ENCODE data around the gene ZFP36L2. TPM values are rescaled to one million over a fixed set of nuclear protein-coding genes. Genes with fewer than 3 reads are reported as not detected.

Gene ZFP36L2
- total and polyA plus RNA-seq, 2 experiments from 2014 or later, result 13.8 to 78.2 TPM

- no peak overlapping the region for H3K9ac ChIP-seq
- H3K4me1 ChIP-seq (ENCODE audit: insufficient read depth), result peaks cover 8% of the 10 kb centered on the region
- no peak overlapping the region for H3K4me2 ChIP-seq (ENCODE audit: unreplicated experiment)
- H3K79me2 ChIP-seq (ENCODE audit: insufficient read depth), result no peaks in the 10 kb centered on the region
- H4K20me1 ChIP-seq (ENCODE audit: insufficient read depth), result no peaks in the 10 kb centered on the region
- no peaks in the 10 kb centered on the region for H3K9me2 ChIP-seq (ENCODE audit: insufficient read depth)
- no peak overlapping the region for H3K27ac ChIP-seq
- TF ChIP-seq EZH2phosphoT487 (IDR thresholded peaks at IDR 0.05; ENCODE audit: insufficient read depth, low read depth) (no peak), EZH2 (IDR thresholded peaks at IDR 0.05; ENCODE audit: insufficient read depth, poor library complexity, severe bottlenecking) (no peak)
- WGBS, 2 experiments (ENCODE audit: low coverage in 1 of 2, low lambda C conversion rate in 2 of 2, missing lambda C conversion rate in 2 of 2), result 93 to 95% methylated on average over 13 of the region's 13 CpGs
- no peak for DNase-seq
- no peaks in the 10 kb centered on the region for H3K36me3 ChIP-seq (ENCODE audit: low read depth)
- no peaks in the 10 kb centered on the region for H3K27me3 ChIP-seq (replicated peaks; ENCODE audit: insufficient read depth)
- H3K9me3 ChIP-seq (ENCODE audit: low read depth), result no peaks in the 10 kb centered on the region
- in situ Hi-C loops (cut with MboI), result loop anchor here (10.0 kb wide), 2 partner anchors 245 to 395 kb away; no protein-coding TSS in a partner anchor
- no peak overlapping the region for H2AFZ ChIP-seq
- H3K4me3 ChIP-seq, result no peak overlapping the region
- H3F3A ChIP-seq (ENCODE audit: insufficient read depth), result peaks cover 9% of the 10 kb centered on the region; the same call in 1 of the 2 replicates
Observed at GRCh38 chr2:43239981-43240765, 13.8 kb upstream of the ZFP36L2 start.

GRCh38 chr2:43238813-43239212 lies 12.4 kb upstream of the ZFP36L2 start:
- no peaks in the 10 kb centered on the region for H4K20me1 ChIP-seq (ENCODE audit: insufficient read depth)
- peaks cover 8% of the 10 kb centered on the region for H3K4me1 ChIP-seq (ENCODE audit: insufficient read depth)
- no peaks in the 10 kb centered on the region for H3K79me2 ChIP-seq (ENCODE audit: insufficient read depth)
- peak; percentile 4 for DNase-seq
- no peak overlapping the region for H3K27ac ChIP-seq
- H3K4me3 ChIP-seq, result no peak overlapping the region
- in situ Hi-C loops (cut with MboI), result loop anchor here (10.0 kb wide), 2 partner anchors 246 to 394 kb away; no protein-coding TSS in a partner anchor
- H3K36me3 ChIP-seq (ENCODE audit: low read depth), result no peaks in the 10 kb centered on the region
- H3K9ac ChIP-seq, result no peak overlapping the region
- no peak for TF ChIP-seq EZH2 (IDR thresholded peaks at IDR 0.05; ENCODE audit: insufficient read depth, poor library complexity, severe bottlenecking)
- TF ChIP-seq EZH2phosphoT487 (IDR thresholded peaks at IDR 0.05; ENCODE audit: insufficient read depth, low read depth), result no peak
- 77 to 80% methylated on average over 3 of the region's 3 CpGs for WGBS, 2 experiments (ENCODE audit: low coverage in 1 of 2, low lambda C conversion rate in 2 of 2, missing lambda C conversion rate in 2 of 2)
- H3F3A ChIP-seq (ENCODE audit: insufficient read depth), result peaks cover 9% of the 10 kb centered on the region; the same call in 1 of the 2 replicates
- H2AFZ ChIP-seq, result no peak overlapping the region
- H3K4me2 ChIP-seq (ENCODE audit: unreplicated experiment), result peak overlapping the region; percentile 61
- H3K9me2 ChIP-seq (ENCODE audit: insufficient read depth), result no peaks in the 10 kb centered on the region
- H3K9me3 ChIP-seq (ENCODE audit: low read depth), result no peaks in the 10 kb centered on the region
- H3K27me3 ChIP-seq (replicated peaks; ENCODE audit: insufficient read depth), result no peaks in the 10 kb centered on the region

GRCh38 chr2:43238176-43238575 lies 11.8 kb upstream of the ZFP36L2 start:
- DNase-seq, result peak; percentile 48
- Histone ChIP-seq H3K79me2 (ENCODE audit: insufficient read depth) (no peaks in the 10 kb centered on the region), H3K4me1 (ENCODE audit: insufficient read depth) (peaks cover 8% of the 10 kb centered on the region), H3K27ac (peak overlapping the region; percentile 13), H3K9me3 (ENCODE audit: low read depth) (no peaks in the 10 kb centered on the region), H3K4me2 (ENCODE audit: unreplicated experiment) (peak overlapping the region; percentile 61), H3F3A (ENCODE audit: insufficient read depth) (peaks cover 9% of the 10 kb centered on the region; the same call in 1 of the 2 replicates), H3K36me3 (ENCODE audit: low read depth) (no peaks in the 10 kb centered on the region), H2AFZ (no peak overlapping the region), H4K20me1 (ENCODE audit: insufficient read depth) (no peaks in the 10 kb centered on the region), H3K27me3 (replicated peaks; ENCODE audit: insufficient read depth) (no peaks in the 10 kb centered on the region), H3K9me2 (ENCODE audit: insufficient read depth) (no peaks in the 10 kb centered on the region), H3K4me3 (0 out of 2 replicates have a peak overlapping the region, but pooled peaks have one; percentile 4), H3K9ac (0 out of 2 replicates have a peak overlapping the region, but pooled peaks have one; percentile 0)
- TF ChIP-seq EZH2 (IDR thresholded peaks at IDR 0.05; ENCODE audit: insufficient read depth, poor library complexity, severe bottlenecking) (no peak), EZH2phosphoT487 (IDR thresholded peaks at IDR 0.05; ENCODE audit: insufficient read depth, low read depth) (no peak)
- in situ Hi-C loops (cut with MboI), result loop anchor here (10.0 kb wide), 2 partner anchors 247 to 393 kb away; no protein-coding TSS in a partner anchor

GRCh38 chr2:43233218-43234212 lies 7.1 kb upstream of the ZFP36L2 start:
- no peaks in the 10 kb centered on the region for H3K9me2 ChIP-seq (ENCODE audit: insufficient read depth)
- peaks cover 15% of the 10 kb centered on the region for H3K4me1 ChIP-seq (ENCODE audit: insufficient read depth)
- WGBS, 2 experiments (ENCODE audit: low coverage in 1 of 2, low lambda C conversion rate in 2 of 2, missing lambda C conversion rate in 2 of 2), result 89 to 94% methylated on average over 9 of the region's 9 CpGs
- no peaks in the 10 kb centered on the region for H3K27me3 ChIP-seq (replicated peaks; ENCODE audit: insufficient read depth)
- H3K9me3 ChIP-seq (ENCODE audit: low read depth), result no peaks in the 10 kb centered on the region
- peaks cover 15% of the 10 kb centered on the region for H3F3A ChIP-seq (ENCODE audit: insufficient read depth)
- TF ChIP-seq EZH2phosphoT487 (IDR thresholded peaks at IDR 0.05; ENCODE audit: insufficient read depth, low read depth), result no peak
- in situ Hi-C loops (cut with MboI), result loop anchor here (10.0 kb wide), 2 partner anchors 251 to 389 kb away; no protein-coding TSS in a partner anchor
- H3K36me3 ChIP-seq (ENCODE audit: low read depth), result no peaks in the 10 kb centered on the region
- no peak for DNase-seq
- no peaks in the 10 kb centered on the region for H3K79me2 ChIP-seq (ENCODE audit: insufficient read depth)
- H3K9ac ChIP-seq, result no peak overlapping the region
- H2AFZ ChIP-seq, result no peak overlapping the region
- no peak overlapping the region for H3K27ac ChIP-seq
- no peaks in the 10 kb centered on the region for H4K20me1 ChIP-seq (ENCODE audit: insufficient read depth)
- H3K4me2 ChIP-seq (ENCODE audit: unreplicated experiment), result no peak overlapping the region
- H3K4me3 ChIP-seq, result no peak overlapping the region

Measured in GM23248 (cell line).